ENCODE results near the gene ANO7. TPM values are rescaled to one million over a fixed set of nuclear protein-coding genes. Genes with fewer than 3 reads are reported as not detected.

Gene ANO7
- polyA plus RNA-seq, 1 of the 3 experiments (the other 2 are of a cell fraction): 0.81 TPM

DNA sequence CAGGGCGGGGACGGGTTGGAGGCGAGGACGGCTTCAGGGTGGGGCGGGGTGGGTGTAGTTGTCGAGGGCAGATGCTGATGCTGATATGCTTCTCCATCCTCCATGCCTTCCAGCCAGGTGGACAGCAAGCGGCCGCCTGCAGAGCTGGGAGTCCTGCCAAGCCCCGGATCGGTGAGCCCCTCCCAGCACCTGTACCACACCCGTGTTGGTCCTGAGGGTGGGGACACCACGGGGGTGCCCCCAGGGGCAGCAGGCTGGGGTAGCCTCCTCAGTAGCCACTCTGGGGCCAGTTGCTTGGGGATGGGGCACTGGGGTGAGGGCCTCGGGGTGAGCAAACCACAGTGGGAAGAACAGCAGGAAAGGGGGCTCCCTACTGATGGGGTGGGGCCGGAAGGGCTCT lies 2.6 kb downstream of the ANO7 start:
- Histone ChIP-seq H2AFZ (ENCODE audit: low read depth) (no peak overlapping the region), H3F3A (replicated peaks; ENCODE audit: insufficient read depth) (no peaks in the 10 kb centered on the region), H3K4me3 (ENCODE audit: low read depth in 2 of 2, low read length in 1 of 2) (no peak overlapping the region), H3K79me2 (ENCODE audit: insufficient read depth) (no peaks in the 10 kb centered on the region), H3K9me2 (no peaks in the 10 kb centered on the region), H3K4me2 (no peak overlapping the region), H3K4me1 (ENCODE audit: control insufficient read depth in 1 of 2, insufficient read depth in 2 of 2, low read depth in 1 of 2, low read length in 1 of 2) (no peaks in the 10 kb centered on the region), H3K27ac (ENCODE audit: low read depth in 2 of 2, low read length in 1 of 2) (no peak overlapping the region), H3K9me3 (no peaks in the 10 kb centered on the region), H3K9ac (no peak overlapping the region), H4K20me1 (ENCODE audit: insufficient read depth) (no peaks in the 10 kb centered on the region), H3K36me3 (replicated peaks in 1 of 2; ENCODE audit: control insufficient read depth in 1 of 2, insufficient read depth in 2 of 2, low read length in 1 of 2) (no peaks in the 10 kb centered on the region), H3K27me3 (ENCODE audit: insufficient read depth) (no peaks in the 10 kb centered on the region)
- DNase-seq: no peak
- TF ChIP-seq, protein P1, sequence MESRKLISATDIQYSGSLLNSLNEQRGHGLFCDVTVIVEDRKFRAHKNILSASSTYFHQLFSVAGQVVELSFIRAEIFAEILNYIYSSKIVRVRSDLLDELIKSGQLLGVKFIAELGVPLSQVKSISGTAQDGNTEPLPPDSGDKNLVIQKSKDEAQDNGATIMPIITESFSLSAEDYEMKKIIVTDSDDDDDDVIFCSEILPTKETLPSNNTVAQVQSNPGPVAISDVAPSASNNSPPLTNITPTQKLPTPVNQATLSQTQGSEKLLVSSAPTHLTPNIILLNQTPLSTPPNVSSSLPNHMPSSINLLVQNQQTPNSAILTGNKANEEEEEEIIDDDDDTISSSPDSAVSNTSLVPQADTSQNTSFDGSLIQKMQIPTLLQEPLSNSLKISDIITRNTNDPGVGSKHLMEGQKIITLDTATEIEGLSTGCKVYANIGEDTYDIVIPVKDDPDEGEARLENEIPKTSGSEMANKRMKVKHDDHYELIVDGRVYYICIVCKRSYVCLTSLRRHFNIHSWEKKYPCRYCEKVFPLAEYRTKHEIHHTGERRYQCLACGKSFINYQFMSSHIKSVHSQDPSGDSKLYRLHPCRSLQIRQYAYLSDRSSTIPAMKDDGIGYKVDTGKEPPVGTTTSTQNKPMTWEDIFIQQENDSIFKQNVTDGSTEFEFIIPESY (IDR thresholded peaks at IDR 0.05; ENCODE audit: borderline replicate concordance, low read depth): no peak
- no peak for TF ChIP-seq ELF1 (IDR thresholded peaks at IDR 0.05)
- TF ChIP-seq CHD2 (IDR thresholded peaks at IDR 0.05; ENCODE audit: low read length, partially characterized antibody): no peak
- TF ChIP-seq JUND (IDR thresholded peaks at IDR 0.05): no peak
- no peak for TF ChIP-seq FOSL2 (IDR thresholded peaks at IDR 0.05; ENCODE audit: borderline replicate concordance, low read depth)
- TF ChIP-seq RAD21 (IDR thresholded peaks at IDR 0.05; ENCODE audit: low read length): no peak
- no peak for TF ChIP-seq RXRA (IDR thresholded peaks at IDR 0.05; ENCODE audit: borderline replicate concordance, low read depth)
- TF ChIP-seq NRF1 (IDR thresholded peaks at IDR 0.05; ENCODE audit: low read depth, low read length): no peak
- TF ChIP-seq SIN3A (IDR thresholded peaks at IDR 0.05; ENCODE audit: borderline replicate concordance, low read depth, low read length): no peak
- no peak for TF ChIP-seq TEAD4 (IDR thresholded peaks at IDR 0.05; ENCODE audit: borderline replicate concordance, insufficient read depth)
- TF ChIP-seq NFIC (IDR thresholded peaks at IDR 0.05; ENCODE audit: borderline replicate concordance): no peak
- no peak for TF ChIP-seq FOXM1 (IDR thresholded peaks at IDR 0.05; ENCODE audit: low read depth)
- no peak for TF ChIP-seq GATA2 (CRISPR knock-in tag; IDR thresholded peaks at IDR 0.05)
- TF ChIP-seq, protein P2, sequence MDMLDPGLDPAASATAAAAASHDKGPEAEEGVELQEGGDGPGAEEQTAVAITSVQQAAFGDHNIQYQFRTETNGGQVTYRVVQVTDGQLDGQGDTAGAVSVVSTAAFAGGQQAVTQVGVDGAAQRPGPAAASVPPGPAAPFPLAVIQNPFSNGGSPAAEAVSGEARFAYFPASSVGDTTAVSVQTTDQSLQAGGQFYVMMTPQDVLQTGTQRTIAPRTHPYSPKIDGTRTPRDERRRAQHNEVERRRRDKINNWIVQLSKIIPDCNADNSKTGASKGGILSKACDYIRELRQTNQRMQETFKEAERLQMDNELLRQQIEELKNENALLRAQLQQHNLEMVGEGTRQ (IDR thresholded peaks at IDR 0.05; ENCODE audit: borderline replicate concordance, low read depth, low read length): no peak
- TF ChIP-seq YY1 (IDR thresholded peaks at IDR 0.05; ENCODE audit: low read depth): no peak
- no peak for TF ChIP-seq SMC3 (IDR thresholded peaks at IDR 0.05; ENCODE audit: low read depth, low read length)
- no peak for TF ChIP-seq TCF12 (IDR thresholded peaks at IDR 0.05)
- TF ChIP-seq EZH2phosphoT487 (IDR thresholded peaks at IDR 0.05; ENCODE audit: borderline replicate concordance, low read depth): no peak
- POLR2A ChIA-PET: interaction anchor here (0.7 kb wide), 1 partner anchor 19 kb away, joined by 3 read pairs; no protein-coding TSS in a partner anchor
- 80% methylated on average over 2 of the region's 14 CpGs for WGBS (ENCODE audit: low lambda C conversion rate)
- CTCF ChIA-PET: no interaction called here

DNA sequence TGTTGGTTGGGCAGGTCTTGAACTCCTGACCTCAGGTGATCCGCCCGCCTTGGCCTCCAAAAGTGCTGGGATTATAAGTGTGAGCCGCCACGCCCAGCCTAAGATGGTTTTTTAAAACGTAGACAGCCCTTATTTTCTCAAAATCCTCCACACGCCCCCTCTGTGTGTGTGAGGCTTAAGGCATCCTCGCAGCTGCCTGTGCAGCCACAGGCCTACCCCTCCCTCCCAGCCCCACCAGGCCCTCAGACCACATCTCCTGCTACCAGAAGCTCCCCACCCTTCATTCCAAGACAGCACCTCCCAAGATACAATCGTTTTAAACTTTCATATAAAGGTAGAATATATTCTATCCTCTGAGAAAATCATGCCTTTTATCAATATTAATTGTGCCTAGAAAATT lies 4.8 kb downstream of the ANO7 start:
- 78% methylated on average over 8 of the region's 8 CpGs for WGBS (ENCODE audit: low lambda C conversion rate)
- no peak for TF ChIP-seq SIN3A (IDR thresholded peaks at IDR 0.05; ENCODE audit: borderline replicate concordance, low read depth, low read length)
- TF ChIP-seq RFX5 (IDR thresholded peaks at IDR 0.05; ENCODE audit: low read length): no peak
- TF ChIP-seq, protein P3, sequence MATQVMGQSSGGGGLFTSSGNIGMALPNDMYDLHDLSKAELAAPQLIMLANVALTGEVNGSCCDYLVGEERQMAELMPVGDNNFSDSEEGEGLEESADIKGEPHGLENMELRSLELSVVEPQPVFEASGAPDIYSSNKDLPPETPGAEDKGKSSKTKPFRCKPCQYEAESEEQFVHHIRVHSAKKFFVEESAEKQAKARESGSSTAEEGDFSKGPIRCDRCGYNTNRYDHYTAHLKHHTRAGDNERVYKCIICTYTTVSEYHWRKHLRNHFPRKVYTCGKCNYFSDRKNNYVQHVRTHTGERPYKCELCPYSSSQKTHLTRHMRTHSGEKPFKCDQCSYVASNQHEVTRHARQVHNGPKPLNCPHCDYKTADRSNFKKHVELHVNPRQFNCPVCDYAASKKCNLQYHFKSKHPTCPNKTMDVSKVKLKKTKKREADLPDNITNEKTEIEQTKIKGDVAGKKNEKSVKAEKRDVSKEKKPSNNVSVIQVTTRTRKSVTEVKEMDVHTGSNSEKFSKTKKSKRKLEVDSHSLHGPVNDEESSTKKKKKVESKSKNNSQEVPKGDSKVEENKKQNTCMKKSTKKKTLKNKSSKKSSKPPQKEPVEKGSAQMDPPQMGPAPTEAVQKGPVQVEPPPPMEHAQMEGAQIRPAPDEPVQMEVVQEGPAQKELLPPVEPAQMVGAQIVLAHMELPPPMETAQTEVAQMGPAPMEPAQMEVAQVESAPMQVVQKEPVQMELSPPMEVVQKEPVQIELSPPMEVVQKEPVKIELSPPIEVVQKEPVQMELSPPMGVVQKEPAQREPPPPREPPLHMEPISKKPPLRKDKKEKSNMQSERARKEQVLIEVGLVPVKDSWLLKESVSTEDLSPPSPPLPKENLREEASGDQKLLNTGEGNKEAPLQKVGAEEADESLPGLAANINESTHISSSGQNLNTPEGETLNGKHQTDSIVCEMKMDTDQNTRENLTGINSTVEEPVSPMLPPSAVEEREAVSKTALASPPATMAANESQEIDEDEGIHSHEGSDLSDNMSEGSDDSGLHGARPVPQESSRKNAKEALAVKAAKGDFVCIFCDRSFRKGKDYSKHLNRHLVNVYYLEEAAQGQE (IDR thresholded peaks at IDR 0.05; ENCODE audit: low read depth, low read length): no peak
- TF ChIP-seq, protein P4, sequence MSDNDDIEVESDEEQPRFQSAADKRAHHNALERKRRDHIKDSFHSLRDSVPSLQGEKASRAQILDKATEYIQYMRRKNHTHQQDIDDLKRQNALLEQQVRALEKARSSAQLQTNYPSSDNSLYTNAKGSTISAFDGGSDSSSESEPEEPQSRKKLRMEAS (IDR thresholded peaks at IDR 0.05; ENCODE audit: low read depth): no peak
- TF ChIP-seq RAD21 (IDR thresholded peaks at IDR 0.05; ENCODE audit: low read length): no peak
- TF ChIP-seq TCF12 (IDR thresholded peaks at IDR 0.05): no peak
- TF ChIP-seq, protein P5, sequence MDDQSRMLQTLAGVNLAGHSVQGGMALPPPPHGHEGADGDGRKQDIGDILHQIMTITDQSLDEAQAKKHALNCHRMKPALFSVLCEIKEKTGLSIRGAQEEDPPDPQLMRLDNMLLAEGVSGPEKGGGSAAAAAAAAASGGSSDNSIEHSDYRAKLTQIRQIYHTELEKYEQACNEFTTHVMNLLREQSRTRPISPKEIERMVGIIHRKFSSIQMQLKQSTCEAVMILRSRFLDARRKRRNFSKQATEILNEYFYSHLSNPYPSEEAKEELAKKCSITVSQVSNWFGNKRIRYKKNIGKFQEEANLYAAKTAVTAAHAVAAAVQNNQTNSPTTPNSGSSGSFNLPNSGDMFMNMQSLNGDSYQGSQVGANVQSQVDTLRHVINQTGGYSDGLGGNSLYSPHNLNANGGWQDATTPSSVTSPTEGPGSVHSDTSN (IDR thresholded peaks at IDR 0.05): no peak
- TF ChIP-seq RXRA (IDR thresholded peaks at IDR 0.05; ENCODE audit: borderline replicate concordance, low read depth): no peak
- TF ChIP-seq NFIC (IDR thresholded peaks at IDR 0.05; ENCODE audit: borderline replicate concordance): no peak
- TF ChIP-seq YY1 (IDR thresholded peaks at IDR 0.05; ENCODE audit: low read depth): no peak
- TF ChIP-seq JUND (IDR thresholded peaks at IDR 0.05): no peak
- no peak for TF ChIP-seq FOXM1 (IDR thresholded peaks at IDR 0.05; ENCODE audit: low read depth)

More for the DNA sequence above, 4.8 kb downstream of the ANO7 start:
- no peak overlapping the region for H3K9ac ChIP-seq
- H3K4me1 ChIP-seq (ENCODE audit: control insufficient read depth in 1 of 2, insufficient read depth in 2 of 2, low read depth in 1 of 2, low read length in 1 of 2): no peaks in the 10 kb centered on the region
- H3K9me3 ChIP-seq: no peaks in the 10 kb centered on the region
- H3F3A ChIP-seq (replicated peaks; ENCODE audit: insufficient read depth): no peaks in the 10 kb centered on the region
- no peaks in the 10 kb centered on the region for H4K20me1 ChIP-seq (ENCODE audit: insufficient read depth)
- no peak overlapping the region for H3K4me3 ChIP-seq (ENCODE audit: low read depth in 2 of 2, low read length in 1 of 2)
- H3K79me2 ChIP-seq (ENCODE audit: insufficient read depth): no peaks in the 10 kb centered on the region
- H3K9me2 ChIP-seq: no peaks in the 10 kb centered on the region
- H3K4me2 ChIP-seq: no peak overlapping the region
- no peaks in the 10 kb centered on the region for H3K36me3 ChIP-seq (replicated peaks in 1 of 2; ENCODE audit: control insufficient read depth in 1 of 2, insufficient read depth in 2 of 2, low read length in 1 of 2)
- CTCF ChIA-PET: no interaction called here
- H2AFZ ChIP-seq (ENCODE audit: low read depth): no peak overlapping the region
- H3K27me3 ChIP-seq (ENCODE audit: insufficient read depth): no peaks in the 10 kb centered on the region
- POLR2A ChIA-PET: no interaction called here
- DNase-seq: no peak
- no peak overlapping the region for H3K27ac ChIP-seq (ENCODE audit: low read depth in 2 of 2, low read length in 1 of 2)

Measured in SK-N-SH (cell line).